Vagina (tissue), 2 donors: ENCODE measurements around the gene CAMK4.

Experiments used
- CTCF ChIP-seq, 3 experiments: fragments of 450-650 bp in 2 of 3; fragments of 200-600 bp in 1 of 3; sonication (generic) in 1 of 3; IDR thresholded peaks; one replicate each; pipeline ENCODE4 v1.5.1; 2017 to 2019; ENCODE audit warnings: antibody characterized with exemption in 3 of 3, mild to moderate bottlenecking in 2 of 3, moderate library complexity in 2 of 3
- POLR2A ChIP-seq, 2 donors: fragments of 450-650 bp; IDR thresholded peaks; one replicate each; pipeline ENCODE4 v1.6.1; 2017; ENCODE audit warnings: antibody characterized with exemption in 2 of 2, mild to moderate bottlenecking in 2 of 2, moderate library complexity in 2 of 2

GRCh38 chr5:111301264-111301663, 77.1 kb downstream of the CAMK4 start:
- TF ChIP-seq CTCF (IDR thresholded peaks at IDR 0.05) (no peak), POLR2A (IDR thresholded peaks at IDR 0.05) (no peak)
